Left colon (tissue), 2 donors: ENCODE data around the gene SQSTM1. TPM values are rescaled to one million over a fixed set of nuclear protein-coding genes. Genes with fewer than 3 reads are reported as not detected.
"Not testable (repeated sequence)": the region's sequence is repeated elsewhere in the genome, so short reads cannot be mapped to it uniquely, and the experiment has no call there.

ENCODE experiments used
- ATAC-seq: fragments of 200-7000 bp; cut with Tn5 transposase; one replicate; pipeline ENCODE4 v1.9.1; 2020; ENCODE audit warnings: mild to moderate bottlenecking, moderate library complexity
- DNase-seq, 2 donors: peaks; one replicate each; pipeline ENCODE4 v3.0.0-alpha.2; 2020
- intact Hi-C, 2 donors: fragments of 100-400 bp; cut with DNase I in 1 of 2; cut with micrococcal nuclease in 1 of 2; formaldehyde crosslinking; loops; one replicate each; pipeline versions ENCODE4 v1.11.2 to v1.14.0; 2022; cut with DNase I, micrococcal nuclease
- total RNA-seq, 2 donors: library from RNA; stranded (reverse); fragmentation: NEBNext Ultra II Directional; extraction: Animal tissue kit (Norgen Biotek cat#: 25700); gene quantifications; one replicate each; pipeline ENCODE4 v1.2.1, GENCODE V29; 2021
- donor health status: DM: no; HTN: no; CAD: no.
- donor health status: DM: yes; HTN: yes; CAD: no.

SQSTM1 gene
- total RNA-seq, 2 donors from 2014 or later: 200 to 355 TPM

GRCh38 chr5:179866241-179867078 is 45.8 kb downstream of the SQSTM1 start:
- intact Hi-C loops: no loop called here
- ATAC-seq (peak; percentile 2), DNase-seq (no peak)

- DNase-seq (no peak), ATAC-seq (no peak)
- intact Hi-C loops: no loop called here
Measured at GRCh38 chr5:179867079-179867465, 46.4 kb downstream of the SQSTM1 start.

- DNase-seq: no peak
- intact Hi-C loops: no loop called here
- no peak for ATAC-seq
Measured at GRCh38 chr5:179867476-179867875, 46.8 kb downstream of the SQSTM1 start.

GRCh38 chr5:179868541-179868940 is 47.8 kb downstream of the SQSTM1 start:
- DNase-seq: no peak
- intact Hi-C loops: no loop called here
- no peak for ATAC-seq

- ATAC-seq: no peak
- no peak for DNase-seq
- intact Hi-C loops: no loop called here
Measured at GRCh38 chr5:179869101-179869500, 48.4 kb downstream of the SQSTM1 start.

- ATAC-seq (no peak), DNase-seq (no peak)
- intact Hi-C loops: no loop called here
Measured at GRCh38 chr5:179869641-179870402, 49.1 kb downstream of the SQSTM1 start.

GRCh38 chr5:179870403-179870903 is 49.7 kb downstream of the SQSTM1 start:
- DNase-seq (peak in 1 of 2 donors; percentile 64), ATAC-seq (peak; percentile 51)
- intact Hi-C loops: no loop called here

- DNase-seq: no peak
Measured at GRCh38 chr5:179870952-179871351, 50.2 kb downstream of the SQSTM1 start.

GRCh38 chr5:179871533-179871932 is 50.8 kb downstream of the SQSTM1 start:
- DNase-seq, intact Hi-C loops, ATAC-seq: not testable (repeated sequence)

More at GRCh38 chr5:179870952-179871351, 50.2 kb downstream of the SQSTM1 start:
- intact Hi-C loops: no loop called here
- no peak for ATAC-seq

GRCh38 chr5:179872055-179872827 is 51.5 kb downstream of the SQSTM1 start:
- ATAC-seq (no peak), DNase-seq (no peak)
- intact Hi-C loops: no loop called here

GRCh38 chr5:179872828-179873575 is 52.3 kb downstream of the SQSTM1 start:
- ATAC-seq: no peak
- no peak for DNase-seq
- intact Hi-C loops: no loop called here

- no peak for DNase-seq
- no peak for ATAC-seq
- intact Hi-C loops: no loop called here
Measured at GRCh38 chr5:179873588-179874110, 52.9 kb downstream of the SQSTM1 start.

- no peak for DNase-seq
- no peak for ATAC-seq
- intact Hi-C loops: no loop called here
Measured at GRCh38 chr5:179874136-179874535, 53.4 kb downstream of the SQSTM1 start.

- ATAC-seq (no peak), DNase-seq (no peak)
- intact Hi-C loops: no loop called here
Measured at GRCh38 chr5:179874536-179875292, 54.0 kb downstream of the SQSTM1 start.

GRCh38 chr5:179875741-179876609 is 55.3 kb downstream of the SQSTM1 start:
- intact Hi-C loops: no loop called here
- DNase-seq (no peak), ATAC-seq (no peak)

GRCh38 chr5:179876610-179876952 is 55.9 kb downstream of the SQSTM1 start:
- no peak for ATAC-seq
- intact Hi-C loops: no loop called here
- DNase-seq: no peak
